ENCODE data around the gene HMGB2.

Gene HMGB2

DNA sequence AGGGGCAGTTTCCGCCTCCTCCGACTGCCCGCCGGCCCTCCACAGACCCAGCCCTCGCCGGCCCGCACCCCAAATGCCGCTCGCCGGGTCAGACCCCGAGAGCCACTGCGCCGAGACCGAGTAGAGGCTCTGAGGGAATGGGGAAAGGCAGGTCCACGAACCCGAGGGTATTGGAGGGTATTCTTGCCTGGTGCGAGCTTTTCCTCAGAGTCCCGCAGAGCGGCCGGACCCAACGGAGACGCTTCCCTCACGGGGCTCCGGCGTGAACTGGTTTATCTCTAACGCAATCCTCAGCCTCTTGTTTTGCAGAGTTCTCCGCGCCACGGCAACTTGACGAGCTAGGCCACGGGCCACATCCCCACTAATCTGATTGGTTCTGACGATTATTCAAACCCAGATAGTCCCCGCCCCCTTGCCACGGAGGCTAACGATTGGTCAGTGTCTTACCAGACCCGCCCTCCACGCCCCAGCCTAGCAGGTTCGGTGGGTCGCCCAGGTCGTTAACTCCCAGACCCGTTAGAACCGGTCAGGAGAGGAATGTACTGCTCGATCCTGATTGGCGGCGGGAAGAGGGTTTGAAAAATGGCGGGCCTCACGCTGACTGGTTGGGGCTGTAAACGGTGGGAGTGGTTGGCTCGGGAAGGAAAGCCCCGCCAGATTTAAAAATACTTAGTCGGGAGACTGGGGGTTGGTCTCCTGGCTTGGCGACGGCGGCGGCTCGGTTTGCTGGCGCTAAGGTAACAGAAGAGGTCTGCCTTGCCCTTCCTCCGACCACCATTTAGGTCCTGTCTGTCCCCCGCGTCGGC is at the start of gene HMGB2:
Gene HMGB2 (minus strand): TSS at position 274 of the 806 bp plus-strand sequence. CDS start 709 bp downstream, outside the sequence.
- peak; percentile 99 for DNase-seq

DNA sequence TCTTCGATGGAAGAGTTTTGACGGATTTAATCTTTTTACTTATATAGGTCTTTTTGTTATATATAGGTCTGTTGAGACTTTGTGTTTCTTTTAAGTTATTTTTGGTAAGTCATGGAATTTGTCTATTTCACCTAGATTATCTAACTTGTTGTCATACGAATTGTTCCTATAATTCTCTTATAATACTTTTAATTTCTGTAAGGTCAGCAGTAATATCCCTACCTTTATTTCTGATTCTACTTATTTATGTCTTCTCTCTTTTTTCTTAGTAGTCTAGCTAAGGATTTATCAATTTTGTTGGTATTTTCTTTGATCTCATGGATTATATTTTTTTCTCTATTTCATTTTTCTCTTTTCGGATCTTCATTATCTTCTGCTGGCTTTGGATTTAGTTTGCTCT is 48.2 kb upstream of the HMGB2 start:
- DNase-seq: no peak

DNA sequence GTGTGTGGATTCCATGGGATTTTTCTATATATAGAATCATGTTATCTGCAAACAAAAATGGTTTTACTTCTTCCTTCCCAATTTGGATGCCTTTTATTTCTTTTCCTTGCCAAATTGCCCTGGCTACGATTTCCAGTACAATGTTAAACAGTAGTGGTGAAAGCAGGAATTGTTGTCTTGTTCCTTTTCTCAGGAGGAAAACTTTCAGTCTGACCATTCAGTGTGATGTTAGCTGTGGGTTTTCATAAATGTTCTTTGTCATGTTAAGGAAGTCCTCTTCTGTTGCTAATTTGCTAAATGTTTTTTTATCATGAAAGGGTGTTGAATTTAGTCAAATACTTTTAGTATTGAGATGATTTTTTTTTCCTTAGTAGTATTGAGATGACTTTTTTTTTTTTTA is 47.5 kb upstream of the HMGB2 start:
- DNase-seq: no peak

DNA sequence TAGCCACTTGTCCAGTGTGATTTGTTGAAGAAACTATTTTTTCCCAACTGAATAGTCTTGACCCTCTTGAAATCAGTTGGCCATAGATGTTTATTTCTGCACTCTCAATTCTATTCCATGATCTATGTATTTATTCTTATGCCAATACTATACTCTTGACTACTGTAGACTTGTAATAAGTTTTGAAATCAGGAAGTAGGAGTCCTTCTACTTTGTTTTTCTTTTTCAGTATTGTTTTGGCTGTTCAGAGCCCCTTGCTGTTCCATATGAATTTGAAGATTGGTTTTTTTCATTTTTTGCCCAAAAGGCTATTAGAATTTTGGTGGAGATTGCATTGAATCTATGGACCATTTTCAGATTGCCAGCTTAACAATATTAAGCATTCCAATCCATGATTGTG is 46.8 kb upstream of the HMGB2 start:
- DNase-seq: no peak

DNA sequence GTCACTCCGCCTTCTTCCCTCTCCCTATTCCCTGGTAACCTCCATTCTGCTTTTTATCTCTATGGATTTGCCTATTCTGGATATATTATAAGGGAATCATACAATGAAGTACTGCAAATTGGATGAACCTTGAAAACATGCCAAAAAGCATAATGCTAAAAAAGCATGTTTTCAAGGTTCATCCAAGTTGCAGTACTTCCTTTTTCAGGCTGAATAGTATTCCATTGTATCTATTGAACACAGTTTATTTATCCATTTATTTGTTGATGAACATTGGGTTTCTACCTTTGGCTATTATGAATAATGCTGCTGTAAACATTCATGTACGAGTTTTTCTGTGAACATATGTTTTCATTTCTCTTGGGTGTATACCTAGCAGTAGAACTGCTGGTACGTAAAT is 45.8 kb upstream of the HMGB2 start:
- no peak for DNase-seq

DNA sequence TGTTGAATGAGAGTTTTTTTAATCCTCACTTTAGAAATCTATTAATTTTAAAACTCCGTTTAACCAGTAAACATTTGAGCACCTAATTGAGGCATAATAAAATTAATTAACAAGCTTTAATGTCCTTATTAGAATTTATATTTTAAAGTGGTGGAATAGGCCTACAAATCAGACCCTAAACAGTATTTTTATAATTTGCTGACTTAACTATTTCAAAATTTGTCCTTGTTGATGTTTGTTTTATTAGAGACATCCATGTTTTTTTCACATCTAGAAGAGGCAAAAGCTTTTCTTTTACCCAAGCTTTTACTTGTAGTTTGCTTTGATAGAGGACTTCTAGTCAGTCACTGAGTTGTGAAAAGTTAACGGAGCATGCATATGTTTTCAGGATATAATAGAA is 40.4 kb upstream of the HMGB2 start:
- no peak for DNase-seq

DNA sequence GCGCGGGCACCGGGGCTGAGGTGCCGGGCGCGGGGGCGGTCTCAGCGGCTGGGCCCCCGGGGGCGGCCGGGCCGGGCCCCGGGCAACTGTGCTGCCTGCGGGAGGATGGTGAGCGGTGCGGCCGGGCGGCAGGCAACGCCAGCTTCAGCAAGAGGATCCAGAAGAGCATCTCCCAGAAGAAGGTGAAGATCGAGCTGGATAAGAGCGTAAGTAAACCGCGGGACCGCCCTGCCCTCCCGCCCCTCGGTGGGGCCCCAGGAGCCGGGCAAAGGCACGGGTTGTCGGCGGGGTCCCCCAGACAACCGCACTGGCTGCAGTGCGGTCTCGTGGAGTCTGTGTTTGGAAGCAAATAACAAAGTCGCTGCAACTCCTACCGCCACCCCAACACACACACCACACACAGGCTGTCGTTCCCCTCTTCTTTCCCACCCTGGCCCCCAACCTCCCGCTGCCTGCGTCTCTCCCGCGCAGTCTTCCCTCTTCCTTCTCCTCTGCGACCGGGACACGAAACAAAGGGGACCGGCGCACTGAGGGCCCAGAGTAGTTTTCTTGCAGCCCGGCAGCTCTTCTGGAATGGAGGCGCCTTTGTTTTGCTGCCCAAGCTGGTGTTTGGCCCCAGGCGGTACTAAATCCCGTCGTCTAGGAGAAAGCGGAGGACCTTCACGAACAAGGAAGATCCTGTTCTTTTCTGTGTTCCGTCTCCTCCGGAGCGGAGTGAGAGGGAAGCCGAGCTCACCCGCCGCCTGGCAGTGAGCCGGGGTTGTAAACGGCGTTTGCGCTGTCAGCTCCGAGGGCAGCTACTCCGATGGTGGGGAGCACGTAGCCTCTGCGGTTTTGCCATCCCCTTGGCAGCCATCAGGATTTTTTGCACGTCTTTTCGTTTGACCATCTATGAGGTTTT is 37.4 kb upstream of the HMGB2 start:
- DNase-seq: peak; percentile 56 to 65

DNA sequence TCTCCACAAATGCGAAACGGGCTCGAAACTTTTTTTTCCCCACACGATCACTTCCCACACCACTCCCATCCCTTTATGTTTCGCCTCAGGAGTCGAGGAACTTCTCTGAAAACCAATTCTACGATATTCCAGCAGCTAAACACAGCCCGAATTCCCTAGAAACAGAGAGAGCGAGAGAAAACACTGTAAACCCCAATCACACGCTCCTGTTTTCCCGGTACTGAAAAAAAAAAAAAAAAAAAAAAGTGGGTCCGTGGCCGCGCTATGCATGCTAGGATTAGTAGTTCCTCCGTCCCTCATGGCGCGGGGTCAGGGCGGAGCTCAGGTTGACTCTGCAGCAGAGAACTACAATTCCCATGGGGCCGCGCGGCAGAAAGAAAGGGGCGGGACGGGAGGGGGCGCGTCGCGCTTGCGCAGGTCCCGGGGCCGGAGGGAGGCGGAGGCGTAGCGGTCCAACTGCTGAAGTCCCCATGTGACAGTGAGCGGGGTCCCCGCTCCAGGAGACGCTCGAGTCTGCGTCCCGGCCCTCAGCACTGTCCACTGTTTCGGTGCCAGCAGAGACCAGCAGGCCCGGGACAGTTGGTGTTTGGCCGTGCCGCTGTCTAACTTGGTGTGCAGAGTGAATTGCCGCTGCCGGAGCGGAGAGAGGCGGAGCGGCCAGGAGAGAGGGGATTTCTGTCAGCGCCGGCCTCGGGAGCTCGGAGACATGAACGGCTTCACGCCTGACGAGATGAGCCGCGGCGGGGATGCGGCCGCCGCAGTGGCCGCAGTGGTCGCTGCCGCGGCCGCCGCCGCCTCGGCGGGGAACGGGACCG is 36.5 kb upstream of the HMGB2 start, which contains the start of gene SAP30:
Gene SAP30 (plus strand): TSS at position 478 of the 815 bp plus-strand sequence. CDS start 229 bp downstream, at position 707.
- peak; percentile 96 to 98 for DNase-seq

DNA sequence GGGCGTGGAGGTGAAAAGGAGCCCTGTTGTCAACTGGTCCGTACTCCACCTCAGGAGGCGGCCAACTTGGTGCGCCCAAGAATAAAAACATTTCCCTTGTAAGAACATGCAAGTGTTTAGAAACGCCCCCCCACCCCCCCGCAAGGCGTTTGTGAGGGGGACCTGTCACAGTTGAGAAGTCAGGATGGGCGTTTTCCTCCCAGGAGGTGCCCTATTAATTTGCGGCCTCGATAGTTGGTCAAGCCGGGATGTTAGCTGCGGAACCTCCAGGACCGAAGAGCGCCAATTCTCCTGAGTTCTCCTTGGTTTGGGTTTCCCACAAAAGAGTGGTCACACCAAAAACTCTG is 35.9 kb upstream of the HMGB2 start:
- no peak for DNase-seq

DNA sequence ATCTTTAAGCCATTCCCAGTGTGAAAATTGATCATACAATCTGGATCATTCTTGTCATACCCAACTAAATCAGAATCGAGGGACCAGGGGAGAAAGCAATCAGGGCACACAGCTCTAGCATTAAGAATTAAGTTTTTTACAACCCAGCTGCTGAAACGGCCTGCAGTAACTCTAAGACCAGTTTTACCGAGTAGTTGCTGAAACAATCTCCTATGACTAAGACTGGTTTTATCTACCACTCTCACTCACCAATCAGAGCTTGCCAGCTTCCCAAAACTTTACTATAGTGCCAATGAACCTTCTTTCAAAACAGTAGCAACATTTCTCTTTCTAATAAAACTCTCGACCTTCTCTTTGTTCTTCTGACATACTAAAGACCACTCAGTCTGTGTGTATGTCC is 33.8 kb upstream of the HMGB2 start:
- DNase-seq: no peak

DNA sequence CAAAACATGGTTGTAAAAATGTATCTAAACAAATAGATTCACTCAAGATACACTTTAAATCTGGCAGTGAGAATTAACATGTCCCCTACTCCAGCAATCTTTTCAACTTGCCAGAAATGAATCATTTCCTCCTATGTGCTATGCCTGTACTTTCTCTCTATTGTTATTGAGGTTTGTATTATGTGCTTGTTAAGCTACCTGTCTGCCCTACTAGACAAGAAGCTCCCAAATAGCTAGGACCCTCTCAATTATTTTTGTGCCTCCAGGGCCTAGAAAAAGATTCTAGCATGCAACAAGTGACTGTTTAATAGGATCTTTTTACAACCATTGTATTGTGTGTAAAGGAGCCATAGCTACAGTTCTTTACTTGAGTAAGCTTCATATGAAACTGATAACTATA is 33.1 kb upstream of the HMGB2 start:
- DNase-seq: no peak

DNA sequence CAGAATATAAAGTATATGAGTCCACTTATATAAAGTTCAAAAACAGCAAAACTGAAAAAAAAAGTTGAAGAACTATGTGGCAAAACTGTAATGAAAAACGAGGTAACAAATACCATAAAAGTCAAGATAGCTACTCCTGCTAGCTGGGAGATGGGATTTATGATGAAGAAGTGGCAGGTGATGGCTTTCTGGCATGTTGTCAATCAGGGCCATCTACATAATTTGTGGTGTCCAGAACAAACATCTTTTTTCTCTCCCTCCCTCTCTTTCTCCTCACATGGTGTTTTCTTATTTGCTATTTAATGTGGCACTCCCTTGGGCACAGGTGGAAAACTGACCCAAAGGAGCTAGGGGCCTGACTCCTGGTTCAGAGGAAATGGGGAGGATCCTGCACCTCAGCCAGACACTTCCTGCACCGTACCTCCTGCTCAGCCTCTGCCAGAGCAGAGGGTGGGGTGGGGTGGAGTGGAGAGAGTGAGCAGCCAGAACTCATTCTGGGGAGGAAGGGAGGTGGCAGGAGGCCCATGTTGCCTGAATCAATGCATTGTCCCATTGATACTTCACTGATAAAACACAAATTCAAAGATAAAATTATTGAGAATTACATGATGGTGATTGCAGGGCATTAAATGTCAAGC is 31.3 kb upstream of the HMGB2 start:
- DNase-seq: no peak

DNA sequence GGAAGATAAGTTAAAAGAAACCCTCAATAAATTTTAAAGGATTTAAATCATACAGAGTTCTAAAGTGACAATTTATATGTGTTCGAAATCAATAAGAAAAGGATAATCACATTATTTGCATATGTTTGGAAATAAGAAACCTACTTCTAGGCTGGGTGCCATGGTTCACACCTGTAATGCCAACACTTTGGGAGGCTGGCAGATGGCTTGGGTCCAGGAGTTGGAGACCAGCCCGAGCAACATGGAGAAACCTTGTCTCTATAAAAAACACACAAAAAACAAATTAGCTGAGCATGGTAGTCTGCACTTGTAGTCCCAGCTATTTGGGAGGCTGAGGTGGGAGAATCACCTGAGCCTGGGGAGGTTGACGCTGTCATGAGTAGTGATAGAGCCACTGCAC is 28.5 kb upstream of the HMGB2 start:
- DNase-seq: no peak

DNA sequence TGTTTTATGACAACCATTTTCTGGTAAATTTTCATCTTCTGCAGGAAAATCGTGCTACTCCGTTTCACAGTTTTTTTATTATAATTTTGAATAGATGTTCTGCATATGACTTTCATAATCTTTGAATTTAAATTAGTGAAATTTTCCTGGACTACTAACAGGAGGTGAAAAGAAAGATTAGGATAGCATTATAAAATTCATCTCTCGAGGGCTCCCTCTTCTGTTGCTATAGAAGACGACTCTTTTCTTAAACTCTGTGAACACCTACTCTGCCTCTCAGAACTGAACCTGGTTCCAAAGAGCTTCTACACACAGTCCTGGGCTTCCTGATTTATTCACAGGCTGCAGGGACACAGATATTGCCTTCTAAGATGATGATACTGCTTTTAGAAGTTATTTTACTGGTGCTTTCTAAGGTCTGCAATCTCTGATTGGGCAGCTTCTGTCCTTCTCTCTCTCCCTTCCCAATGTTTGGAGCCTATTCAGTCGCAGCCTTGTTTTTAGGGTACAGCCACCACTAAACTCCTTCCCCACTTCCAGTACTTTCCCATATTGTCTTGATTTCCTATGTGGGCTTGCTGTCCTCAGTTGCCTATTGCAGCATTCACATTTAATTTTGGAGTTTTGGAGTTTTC is 26.5 kb upstream of the HMGB2 start:
- DNase-seq: no peak

DNA sequence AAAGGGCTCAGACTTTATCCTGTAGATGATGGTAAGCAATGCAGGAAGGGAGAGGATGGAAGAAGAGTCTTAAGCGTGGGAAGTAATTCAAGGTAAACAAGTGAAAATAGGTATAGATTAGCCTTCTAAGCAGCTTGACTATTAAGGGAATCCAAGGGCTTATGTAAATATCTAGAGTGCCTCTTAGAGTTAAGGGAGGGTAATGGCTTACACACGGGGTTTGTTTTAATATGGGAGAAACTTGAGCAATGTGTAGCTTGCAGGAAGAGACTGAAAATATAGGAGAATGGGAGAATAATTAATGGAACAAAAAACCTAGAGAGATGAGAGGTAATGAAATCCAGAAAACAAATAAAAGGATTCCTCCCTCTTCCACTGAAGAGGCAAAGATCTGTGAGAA is 23.8 kb upstream of the HMGB2 start:
- DNase-seq: no peak

DNA sequence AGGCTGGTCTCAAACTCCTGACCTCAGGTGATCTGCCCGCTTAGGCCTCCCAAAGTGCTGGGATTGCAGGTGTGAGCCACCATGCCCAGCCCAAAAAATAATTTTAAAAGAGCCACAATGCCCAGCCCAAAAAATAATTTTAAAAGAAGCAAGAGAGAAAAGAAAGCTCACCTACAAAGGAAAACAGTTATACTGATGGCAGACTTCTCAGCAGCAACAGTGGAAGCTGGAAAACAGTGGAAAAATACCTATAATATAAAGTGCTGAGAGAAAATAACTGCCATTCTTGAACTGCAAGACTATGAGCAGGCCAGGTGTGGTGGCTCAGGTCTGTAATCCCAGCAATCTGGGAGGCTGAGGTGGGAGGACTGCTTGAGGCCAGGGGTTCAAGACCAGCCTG is 13.3 kb upstream of the HMGB2 start:
- DNase-seq: no peak

DNA sequence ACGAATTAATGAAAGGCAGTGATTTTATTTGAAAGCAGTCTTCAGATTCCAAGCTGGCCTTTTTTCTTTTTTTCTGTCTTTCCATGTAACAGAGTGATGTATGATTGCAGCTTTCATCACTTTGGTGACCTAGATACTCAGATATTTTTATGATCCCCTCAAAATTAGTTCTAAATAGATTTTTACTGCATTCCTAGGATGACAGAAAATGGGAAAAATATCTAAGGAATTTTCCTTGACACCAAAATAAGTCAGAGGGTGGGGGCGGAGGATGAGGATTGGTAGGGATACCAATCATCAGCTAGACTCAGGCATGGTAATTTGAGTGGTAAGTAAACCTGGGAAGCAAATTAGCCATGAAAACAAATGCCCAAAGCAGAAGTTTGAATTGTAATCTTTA is 11.9 kb upstream of the HMGB2 start:
- DNase-seq: no peak

DNA sequence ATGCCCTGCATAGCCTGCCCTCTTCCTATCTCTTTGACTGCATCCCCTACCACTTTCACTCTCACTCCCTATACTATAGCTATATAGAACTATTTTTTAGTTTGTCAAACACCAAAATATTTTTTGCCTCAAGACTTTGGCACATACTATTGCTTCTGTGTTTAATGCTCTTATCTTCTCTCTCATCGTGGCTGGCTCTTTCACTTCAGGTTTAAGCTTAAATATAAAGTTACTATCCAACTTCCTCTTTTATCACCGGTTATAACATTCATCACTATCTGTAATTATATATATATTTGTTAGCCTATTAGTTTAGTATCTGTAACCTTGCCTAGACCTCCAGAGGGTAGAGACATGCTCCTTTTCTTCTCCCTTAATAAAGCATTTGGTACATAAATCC is 11.5 kb upstream of the HMGB2 start:
- no peak for DNase-seq

DNA sequence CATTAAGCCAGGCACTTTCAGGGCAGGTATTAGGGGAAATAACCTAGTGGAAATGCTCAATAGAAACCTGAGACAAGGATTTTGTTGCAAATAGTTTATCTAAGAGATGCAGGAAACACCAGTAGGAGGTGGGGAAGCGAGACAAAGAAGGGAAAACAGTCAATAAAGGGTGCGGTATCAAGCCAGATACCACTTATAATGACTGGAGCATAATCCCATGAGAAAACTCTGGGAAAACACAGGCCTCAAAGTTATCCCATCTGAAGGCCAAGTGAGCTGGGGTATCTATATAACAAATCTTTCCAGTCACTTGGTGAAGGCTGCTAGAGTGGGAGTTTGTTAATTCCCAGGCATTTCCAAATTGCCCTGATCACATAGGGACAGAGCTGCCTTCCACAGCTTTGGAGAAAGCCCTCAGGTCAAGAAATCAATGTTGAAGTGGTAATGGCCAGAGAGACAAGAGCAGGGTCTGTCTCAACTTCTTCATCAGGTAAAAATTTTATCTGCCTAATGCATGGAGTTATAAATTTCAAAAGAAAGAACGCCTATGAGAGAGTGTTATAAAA is 9.8 kb upstream of the HMGB2 start:
- no peak for DNase-seq

DNA sequence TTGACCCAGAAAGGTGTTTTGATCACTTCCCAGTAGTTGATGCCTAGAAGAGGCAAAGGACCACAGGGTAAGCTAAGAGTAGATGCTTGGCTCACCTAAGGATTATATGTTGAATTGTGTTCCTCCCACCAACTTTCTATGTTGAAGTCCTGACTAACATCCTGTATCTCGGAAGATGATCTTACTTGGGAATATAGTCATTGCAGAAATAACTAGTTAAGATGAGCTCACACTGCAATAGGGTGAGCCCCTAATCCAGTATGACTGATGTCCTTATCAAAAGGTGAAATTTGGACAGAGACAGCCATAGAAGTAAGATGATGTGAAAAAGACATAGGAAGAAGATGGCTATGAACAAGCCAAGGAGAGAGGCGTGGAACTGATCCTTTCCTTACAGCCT is 3.3 kb upstream of the HMGB2 start:
- DNase-seq: no peak

DNA sequence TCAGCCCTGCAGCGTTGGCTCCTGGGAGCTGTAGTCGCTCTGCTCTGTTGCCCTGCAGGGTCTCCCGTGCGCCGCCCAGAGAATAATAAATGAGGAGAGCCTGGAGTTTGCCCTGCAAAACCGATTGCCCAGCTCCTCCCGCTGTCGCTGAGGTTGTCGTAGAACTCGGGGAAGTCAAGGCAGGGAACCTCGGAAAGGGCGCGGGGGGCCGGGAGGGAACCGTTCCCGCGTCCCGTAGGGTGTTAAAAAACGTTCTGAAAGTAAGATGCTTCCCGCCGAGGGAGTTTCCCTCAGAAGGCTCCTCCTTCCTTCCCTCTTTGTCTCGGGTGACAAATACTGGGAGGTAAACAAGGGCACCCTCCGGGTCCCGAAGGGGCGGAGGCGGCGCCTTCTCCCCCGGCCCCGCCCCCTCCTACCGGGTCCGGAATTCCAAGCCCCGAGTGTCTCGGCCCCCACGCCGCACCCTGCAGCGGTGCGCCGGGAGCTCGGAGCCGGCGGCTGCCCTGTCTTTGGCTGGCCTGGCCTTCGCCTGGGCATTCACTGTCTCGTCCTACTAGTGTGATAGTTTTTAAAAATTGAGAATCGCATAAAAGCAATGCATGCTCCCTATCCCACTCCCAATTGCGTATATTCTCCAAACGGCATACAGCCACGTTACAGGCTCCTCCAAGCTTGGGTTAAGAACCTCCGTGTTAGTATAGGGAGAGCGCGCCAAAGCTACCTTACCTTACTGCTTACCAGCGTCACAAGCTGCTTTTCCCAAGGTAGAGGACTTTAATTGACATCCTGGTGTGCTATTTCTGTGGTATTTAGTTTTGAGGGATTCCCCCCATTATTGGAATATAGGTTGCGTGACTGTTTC is 964 bp upstream of the HMGB2 start:
- peak; percentile 52 to 65 for DNase-seq
